HG02870 (cell line): ENCODE data around the gene SLC35F3.
"Not testable (repeated sequence)": the region's sequence is repeated elsewhere in the genome, so short reads cannot be mapped to it uniquely, and the experiment has no call there.

ENCODE experiments used
- ATAC-seq: cut with Tn5 transposase; IDR thresholded peaks from one replicate; pipeline ENCODE4 v1.9.1; 2021; ENCODE audit warnings: mild to moderate bottlenecking, moderate library complexity; ENCODE audit not compliant: unreplicated experiment

Gene SLC35F3

DNA sequence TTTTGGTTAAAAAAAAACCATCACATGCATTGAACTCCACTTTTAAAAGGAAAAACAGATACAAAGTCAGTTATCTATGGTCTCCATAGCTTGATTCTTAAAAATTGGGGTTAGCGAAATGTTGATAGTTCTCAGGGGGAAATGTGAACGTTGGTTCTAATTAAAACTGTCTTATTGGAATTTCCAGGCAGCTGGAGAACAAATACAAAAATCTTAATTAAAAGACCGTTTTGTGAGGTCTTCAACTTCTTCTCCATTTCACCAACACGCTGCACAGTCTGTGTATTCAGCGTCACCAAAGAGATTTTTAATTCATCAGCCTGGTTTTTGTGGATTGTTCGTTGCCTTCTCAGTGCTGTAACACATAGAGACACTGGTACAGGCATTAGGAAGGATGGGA lies 369.5 kb downstream of the SLC35F3 start:
- no peak for ATAC-seq

DNA sequence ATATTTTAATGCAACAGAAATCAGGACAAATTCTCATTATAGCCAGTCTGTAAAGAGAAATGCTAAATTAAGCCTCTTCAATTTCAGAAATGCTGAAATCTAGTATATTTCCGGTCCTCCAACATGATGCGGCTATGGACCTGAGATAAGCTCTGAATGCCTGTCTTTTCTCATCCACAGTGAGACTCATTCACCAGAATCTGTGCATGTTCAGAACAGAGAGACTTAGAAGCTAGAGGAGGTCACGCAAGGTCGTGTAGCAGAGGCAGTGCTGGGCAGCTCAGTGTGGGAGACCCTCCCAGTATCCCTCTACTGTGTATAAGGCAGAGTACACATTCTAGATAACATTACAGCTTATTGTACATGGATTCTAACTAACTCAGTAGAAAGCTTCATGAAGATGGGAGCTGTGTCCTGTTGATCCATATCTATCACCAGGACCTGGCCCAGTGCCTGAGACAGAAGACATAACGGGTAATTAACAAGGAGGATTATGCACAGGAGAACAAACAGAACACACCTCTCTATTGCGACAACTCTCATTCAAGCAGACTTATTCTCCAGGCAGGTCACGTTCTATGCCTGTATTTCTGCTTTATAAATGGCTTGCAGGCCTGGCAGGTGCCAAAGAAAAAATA lies 371.8 kb downstream of the SLC35F3 start:
- ATAC-seq, result no peak

DNA sequence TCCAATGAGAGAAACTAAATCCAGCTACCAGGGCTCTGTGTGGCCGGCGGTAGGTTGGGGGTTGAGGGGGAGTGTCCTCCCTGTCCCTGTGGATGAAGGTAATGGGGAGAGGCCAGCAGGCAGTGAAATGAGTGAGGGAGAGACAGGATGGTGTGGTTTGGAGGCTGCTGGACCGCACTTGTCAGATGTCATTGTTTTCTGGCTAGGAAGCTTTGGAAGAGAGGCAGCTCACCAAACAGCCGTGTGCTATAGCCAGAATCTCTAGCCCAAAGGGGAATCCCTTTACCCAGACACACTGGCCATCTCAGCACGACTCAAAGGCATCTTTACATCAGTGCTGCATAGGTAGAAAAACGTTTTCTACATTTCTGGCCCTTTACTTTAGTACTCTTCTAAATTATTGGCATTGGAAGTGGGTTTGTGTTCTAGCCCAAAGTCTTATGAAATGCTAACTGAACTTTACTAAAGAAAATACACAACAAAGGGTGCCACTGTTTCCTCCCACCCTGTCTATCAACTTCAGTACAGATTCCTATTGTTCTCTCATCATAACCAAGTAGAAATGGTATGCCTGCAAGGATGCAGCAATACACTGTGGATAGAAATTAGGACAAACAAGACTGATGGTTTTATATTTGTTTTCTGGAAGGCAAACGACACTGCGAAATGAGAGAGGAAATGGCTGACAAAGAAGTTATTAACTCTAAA lies 372.8 kb downstream of the SLC35F3 start:
- ATAC-seq, result no peak

DNA sequence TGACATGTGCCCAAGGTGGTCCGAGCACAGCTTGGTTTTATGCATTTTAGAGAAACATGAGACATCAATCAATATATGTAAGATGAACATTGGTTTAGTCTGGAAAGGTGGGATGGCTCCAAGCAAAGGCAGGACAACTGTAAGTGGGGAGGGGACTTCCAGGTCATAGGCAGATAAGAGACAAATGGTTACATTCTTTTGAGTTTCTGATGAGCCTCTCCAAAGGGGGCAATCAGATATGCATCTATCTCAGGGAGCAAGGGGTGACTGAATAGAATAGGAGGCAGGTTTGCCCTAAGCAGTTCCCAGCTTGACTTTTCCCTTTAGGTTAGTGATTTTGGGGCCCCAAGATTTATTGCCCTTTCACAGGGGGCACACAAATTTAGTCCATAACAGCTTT lies 374.5 kb downstream of the SLC35F3 start:
- no peak for ATAC-seq

DNA sequence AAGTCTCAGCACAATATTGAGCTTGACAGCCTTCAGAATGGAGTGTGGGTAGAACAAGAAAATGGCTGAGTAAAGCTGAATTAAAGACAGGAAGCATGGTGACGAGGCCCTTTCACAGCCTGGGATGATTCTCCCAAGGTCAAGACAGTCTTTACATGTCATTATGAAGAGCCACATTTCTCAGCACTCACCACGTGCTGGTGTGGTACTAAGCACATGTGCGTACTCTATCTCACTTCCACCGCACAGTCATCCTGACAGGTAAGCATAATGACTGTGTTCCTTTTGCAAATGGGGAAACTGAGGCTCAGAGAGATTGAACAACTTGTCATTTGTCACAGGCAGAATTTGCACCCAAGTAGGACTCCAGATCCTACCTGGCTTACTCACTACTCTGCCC lies 376.0 kb downstream of the SLC35F3 start:
- ATAC-seq, result no peak

DNA sequence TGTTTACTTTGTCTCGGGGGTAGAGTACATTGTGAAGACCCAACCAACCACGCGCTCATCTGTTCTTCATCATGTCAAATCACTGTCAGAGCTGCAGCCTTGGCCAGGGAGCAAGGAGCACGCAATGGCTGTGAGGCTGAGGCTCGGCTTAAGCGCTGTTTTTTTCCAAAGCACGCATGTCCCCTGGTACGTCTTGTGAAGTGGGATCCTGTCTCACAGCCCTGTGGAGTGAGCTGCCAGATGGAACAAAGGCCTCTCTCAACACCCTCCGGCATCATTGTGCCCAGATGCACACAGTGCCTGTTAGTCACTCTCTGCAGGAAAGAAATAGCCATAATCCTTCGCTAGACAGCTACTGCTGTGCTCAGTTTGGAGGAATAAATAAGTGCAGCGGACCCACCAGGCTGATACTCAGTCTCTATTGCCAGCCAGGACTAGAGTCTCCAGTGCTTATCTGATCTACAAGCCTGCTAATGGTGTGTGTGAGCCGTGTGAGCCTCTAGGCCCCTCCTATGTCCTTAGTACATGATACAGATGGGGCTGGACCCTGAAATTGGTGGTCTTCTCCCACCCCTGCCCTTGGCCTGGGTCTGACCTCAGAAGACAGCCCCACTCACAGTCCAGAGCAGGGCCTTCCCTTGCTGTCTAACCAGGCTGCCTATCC lies 377.5 kb downstream of the SLC35F3 start:
- ATAC-seq, result no peak

DNA sequence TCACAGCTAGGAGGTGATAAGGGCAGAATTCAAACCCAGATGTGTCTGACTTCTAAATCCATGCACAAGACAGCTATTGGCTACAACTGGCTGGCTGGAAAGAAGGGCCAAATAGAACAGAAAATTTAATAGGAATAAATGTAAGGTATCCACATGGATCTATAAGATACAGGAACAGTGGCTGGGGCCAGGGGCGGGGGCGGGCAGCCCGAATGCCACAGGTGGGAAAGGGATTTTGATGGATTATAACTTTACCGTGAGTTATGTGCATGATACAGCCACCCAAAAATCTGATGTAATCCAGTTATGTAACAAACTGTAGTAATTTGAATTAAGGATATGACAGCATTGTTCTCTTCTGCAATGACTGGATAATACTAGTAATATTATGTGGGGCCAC lies 381.7 kb downstream of the SLC35F3 start:
- no peak for ATAC-seq

DNA sequence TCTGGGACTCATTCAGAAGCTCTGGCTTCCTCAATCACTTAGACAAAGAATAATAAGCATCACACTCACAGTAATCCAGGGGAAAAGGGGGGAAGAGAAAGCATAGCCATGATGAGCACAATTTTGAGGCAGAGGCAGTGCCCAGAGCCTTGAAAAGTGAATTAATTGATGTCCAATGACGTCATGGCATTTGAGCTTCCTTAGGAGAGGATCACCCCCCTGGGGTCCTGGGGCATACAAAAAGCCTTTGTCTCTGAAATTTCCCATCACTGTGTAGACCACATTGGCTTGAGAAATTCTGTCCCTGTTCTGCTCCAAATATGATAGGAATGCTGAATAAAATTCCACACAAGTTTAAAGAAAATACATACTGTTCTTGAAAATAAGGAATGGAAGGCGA lies 384.5 kb downstream of the SLC35F3 start:
- no peak for ATAC-seq

DNA sequence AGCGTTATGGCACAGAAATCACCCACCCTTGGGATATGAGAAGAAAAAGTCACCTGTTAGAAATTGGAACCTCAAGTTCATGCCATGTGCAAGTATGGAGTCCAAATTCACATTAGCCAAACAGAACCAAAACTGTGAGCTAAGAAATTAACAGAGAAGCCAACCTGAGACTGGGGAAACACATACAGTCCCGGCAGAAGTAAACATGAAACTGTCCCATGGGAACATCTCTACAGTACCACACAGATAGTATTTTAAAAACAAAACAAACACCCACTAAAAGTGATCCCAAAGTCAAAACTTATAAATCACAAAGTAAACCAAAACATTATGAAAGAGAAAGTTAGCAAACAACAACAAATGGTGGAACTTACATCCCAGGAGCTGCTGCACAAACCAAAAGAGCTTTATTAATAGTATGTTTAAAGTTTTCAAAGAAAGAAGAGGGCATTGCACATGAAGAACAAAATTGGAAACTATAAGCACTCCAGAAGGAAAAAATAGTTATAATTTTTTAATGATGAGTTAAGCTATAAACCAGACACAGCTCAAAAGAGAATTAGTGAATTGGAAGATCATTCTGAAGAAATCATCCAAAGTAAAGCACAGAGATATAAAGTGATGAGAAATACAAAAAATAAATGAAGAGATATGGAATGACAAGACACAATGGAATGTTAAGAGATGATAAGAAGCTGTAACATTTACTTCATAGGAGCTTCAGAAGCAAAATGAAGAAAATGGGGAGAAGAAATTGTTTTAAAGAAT lies 385.2 kb downstream of the SLC35F3 start:
- no peak for ATAC-seq

DNA sequence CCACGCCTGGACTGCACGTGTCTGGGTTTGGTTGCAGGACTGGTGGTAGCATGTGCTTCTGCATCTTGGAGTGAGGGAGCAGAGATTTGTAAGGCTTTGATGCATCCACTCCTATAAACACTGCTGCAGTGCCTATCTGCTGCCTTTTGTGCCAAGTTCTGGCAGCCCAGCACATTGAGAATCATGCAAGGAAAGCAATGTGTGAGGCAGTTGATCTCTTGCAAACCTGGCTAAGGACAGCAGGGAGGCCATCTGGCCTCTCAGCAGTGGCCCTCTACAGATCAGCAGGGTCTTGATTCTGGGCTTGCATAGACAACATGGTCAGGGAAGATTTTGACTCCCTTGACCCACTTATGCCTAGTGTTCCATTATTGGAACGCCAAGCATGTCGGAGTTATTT lies 387.5 kb downstream of the SLC35F3 start:
- no peak for ATAC-seq

DNA sequence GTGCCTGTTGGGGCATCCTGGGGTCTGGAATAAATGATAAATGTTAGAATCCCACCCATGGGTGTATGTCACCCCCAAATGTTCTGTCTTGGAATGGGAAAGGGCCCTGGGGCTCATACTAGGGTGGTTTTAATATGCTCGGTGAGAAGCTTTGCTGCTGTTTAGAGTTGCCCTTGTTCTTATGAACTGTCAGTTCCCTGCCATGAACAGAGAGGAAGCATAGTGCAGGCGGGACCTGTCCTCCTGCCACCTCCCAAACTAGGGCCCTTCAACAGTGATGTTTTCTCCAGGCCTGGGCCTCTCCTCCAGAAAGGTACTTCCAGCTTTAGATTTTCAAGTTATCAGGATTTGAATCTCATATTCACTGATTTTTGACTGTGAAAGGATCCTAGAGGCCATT lies 388.1 kb downstream of the SLC35F3 start:
- no peak for ATAC-seq

DNA sequence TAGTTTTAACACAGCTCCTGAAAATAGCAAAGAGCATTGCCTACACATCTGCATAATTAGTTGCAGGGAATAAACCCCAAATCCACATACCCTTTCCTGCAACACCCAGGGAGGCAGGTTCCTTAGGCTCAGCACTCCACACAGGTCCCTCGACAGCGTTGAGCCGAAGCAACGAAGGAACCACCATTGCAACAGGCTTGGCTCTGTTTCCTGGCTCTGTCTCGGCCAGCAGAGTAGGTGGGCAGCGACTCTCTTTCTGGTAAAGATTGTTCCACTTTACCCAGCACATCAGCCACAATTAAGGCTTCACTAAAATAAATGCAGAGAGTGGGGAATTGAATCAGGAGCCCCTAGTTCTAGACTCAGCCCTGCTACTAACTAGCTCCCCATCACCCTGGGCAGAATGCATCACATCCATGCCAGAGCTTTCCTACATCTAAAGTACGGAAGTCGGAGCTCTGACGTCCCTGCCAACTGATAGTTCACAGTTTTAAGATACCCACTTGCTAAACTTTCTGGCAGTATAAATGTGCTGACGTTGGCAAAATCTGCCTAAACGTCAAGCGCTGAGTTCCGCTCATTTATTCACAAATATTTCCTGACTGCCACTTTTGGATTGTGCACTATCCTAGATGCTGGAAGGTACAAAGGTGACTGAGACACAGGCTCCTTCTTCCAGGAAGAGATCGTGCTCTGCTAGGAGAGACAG lies 389.8 kb downstream of the SLC35F3 start:
- no peak for ATAC-seq

DNA sequence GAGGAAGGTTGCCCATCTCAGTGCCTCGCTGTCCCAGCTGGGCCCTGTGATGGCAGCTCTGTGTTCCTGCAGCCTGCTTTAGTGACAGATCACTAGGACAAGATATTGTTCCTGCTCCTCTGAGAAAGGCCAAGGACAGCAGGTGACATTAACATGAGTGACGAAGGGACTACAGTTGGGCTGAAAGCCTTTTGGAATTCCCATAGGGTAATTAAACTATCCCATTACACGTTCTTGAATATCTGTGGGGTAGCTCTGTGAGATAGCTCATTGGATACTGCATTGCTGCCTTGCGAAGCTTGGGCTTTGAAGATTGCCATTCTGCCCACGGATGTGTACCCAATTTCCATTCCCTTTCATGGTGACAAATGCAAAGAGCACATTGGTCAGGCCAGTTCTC lies 390.6 kb downstream of the SLC35F3 start:
- ATAC-seq, result no peak

DNA sequence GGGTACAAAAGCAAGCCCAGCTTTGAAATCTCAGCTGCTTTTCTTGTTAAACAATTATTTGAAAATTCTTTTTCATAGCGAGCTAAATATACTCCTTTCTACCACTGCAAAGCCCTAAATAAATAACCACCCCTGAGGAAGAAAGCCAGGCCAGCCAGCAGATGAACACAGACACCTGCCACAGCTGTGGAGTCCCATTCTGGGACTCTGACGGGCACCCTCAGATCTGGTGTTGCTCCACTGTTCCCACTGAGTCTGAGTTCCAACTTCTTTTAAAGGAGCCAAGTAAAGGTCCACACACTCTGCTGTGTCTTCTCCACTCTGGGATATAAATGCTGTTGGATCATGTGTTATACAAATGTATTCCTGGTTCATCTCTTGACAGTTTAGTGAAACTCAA lies 391.1 kb downstream of the SLC35F3 start:
- ATAC-seq, result no peak

DNA sequence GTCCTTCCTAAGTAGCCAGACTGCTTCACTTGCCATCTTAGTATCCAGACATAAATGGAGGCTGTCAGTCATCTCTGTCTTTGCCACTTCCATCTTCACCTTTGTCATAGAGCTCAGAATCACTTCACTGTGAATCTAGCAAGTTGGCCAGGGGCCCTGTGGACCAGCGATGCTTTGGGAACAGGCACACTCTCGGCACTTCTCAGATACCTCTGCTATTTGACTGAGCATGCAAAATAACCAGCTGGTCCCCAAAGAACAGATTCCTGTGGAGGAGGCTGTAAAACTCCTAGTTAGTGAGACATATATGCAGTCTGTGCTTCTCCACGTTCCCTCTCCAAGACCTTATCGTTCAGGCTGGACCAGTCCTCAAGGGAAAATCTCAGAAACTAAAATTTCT lies 392.0 kb downstream of the SLC35F3 start:
- no peak for ATAC-seq

DNA sequence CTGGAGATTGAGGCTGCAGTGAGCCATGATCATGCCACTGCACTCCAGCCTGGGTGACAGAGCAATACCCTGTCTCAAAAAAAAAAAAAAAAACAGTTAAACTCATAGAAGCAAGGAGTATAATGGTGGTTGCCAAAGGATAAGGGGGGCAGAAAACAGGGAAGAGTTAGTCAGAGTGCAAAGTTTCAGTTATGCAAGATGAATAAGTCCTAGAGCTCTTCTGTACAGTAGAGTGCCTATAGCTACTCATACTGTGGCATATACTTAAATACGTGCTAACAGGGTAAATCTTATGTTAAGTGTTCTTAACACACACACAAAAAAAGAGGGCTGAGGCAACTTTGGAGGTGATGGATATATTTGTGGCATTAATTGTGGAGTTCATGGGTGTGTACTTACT lies 393.2 kb downstream of the SLC35F3 start:
- ATAC-seq, result no peak

DNA sequence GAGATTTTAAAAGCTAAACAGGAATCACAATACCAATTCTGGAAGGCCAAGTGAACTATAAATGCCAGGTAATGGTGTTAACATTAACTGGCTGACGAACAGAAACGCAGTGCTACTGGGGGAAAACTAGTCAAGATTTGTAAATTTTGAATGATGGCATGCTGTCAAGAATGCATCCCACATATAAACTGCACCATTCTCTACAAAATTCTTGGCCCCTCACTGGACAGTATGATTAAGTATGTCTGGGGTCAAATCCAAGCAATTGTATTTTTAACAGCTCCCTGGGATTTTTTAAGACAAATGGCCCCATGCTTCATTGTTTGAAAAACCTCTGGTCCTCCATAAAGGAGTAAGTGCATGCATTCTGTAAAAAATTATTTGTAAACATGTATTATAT lies 395.6 kb downstream of the SLC35F3 start:
- no peak for ATAC-seq

DNA sequence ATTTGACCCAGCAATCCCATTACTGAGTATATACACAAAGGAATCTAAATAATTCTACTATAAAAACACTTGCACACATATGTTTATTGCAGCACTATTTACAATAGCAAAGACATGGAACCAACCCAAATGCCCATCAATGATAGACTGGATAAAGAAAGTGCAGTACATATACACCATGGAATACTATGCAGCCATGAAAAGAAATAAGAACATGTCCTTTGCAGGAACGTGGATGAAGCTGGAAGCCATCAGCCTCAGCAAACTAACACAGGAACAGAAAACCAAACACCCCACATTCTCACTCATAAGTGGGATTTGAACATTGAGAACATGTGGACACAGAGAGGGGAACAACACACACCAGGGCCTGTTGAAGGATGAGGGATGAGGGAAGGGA lies 397.2 kb downstream of the SLC35F3 start:
- ATAC-seq, result not testable (repeated sequence)

DNA sequence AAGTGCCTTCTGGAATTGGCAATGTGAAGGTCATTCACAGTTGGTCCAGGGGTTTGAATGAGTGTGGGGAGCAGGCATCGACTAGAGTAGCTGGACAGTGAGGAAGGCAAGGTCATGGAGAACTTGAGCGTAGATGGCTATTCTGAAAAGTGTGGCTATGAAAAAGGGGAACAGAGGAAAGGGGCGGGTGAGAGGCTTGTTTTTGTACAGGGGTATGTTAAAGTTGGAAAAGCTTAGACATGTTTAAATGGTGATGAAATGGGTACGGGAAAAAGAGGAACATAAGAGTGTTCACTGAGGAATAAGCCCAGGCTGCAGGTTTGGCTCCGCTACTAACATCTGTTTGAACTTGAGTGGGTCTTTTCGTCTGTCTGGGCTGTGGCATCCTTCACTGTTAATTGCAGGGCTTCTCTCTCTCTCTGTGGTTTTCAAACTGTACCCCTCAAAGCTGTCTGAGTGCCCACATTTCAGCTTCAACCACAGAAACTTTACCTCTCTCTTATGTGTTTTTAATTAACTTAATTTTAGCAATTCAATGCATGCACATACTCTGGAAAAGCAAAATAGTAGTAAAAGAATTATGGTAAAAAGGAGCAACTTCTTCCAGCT lies 398.0 kb downstream of the SLC35F3 start:
- ATAC-seq, result no peak

DNA sequence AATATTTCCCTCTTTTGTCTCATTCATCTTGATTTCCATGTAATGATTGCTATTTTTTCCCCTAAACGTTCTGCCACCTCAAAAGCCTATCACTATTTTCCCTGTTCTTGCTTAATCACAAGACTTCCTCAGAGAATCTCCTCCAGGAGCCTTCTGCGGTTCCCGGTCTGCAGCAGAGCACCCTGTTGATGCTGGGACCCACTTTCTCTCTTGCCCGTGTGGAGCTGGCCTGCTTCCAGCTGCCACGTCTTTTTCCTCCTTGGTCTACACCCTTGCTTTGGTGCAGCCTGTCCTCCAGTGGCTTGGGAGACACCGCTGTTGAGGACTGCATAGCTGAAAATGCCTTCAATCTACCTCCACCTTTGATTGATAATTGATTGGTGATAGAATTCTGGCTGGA lies 398.8 kb downstream of the SLC35F3 start:
- ATAC-seq, result no peak

DNA sequence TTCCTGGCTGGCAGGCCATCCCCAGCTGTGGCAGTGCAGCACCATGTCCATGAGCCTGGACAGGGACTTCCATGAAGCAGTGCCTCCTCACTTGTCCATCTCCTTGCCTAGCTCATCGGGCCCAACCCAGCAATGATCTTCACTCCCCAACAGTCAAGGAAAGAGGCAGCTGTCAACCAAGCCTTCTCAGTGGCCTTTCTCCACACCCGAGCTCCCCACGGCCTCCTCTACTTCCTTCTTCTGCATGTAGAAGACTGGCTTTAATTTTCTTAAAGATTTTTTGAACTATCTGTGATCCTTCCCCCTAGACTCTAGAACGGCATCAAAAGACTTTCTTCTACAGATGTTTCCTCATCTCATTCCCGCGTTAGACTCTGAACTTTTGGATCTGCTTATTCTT lies 403.2 kb downstream of the SLC35F3 start:
- no peak for ATAC-seq
